A673 (cell line): ENCODE results near the gene MAPK4. TPM values are rescaled to one million over a fixed set of nuclear protein-coding genes. Genes with fewer than 3 reads are reported as not detected.

Experiments used
- BruUV-seq: library from RNA; stranded (reverse); fragments of 400-500 nt; replicated peaks from 2 replicates; lab custom pipeline; 2021; lab: Mats Ljungman, UMichigan
- CTCF ChIA-PET: fragments of 300-600 bp; sonication (Branson Sonifier 250); formaldehyde crosslinking; loops from one replicate; lab custom pipeline; 2022; ENCODE audit warnings: antibody characterized with exemption; lab: Charles Lee
- POLR2A ChIA-PET: fragments of 300-600 bp; sonication (Branson Sonifier 250); formaldehyde crosslinking; loops from one replicate; lab custom pipeline; 2022; ENCODE audit warnings: antibody characterized with exemption; ENCODE audit not compliant: low non-redundant PET; lab: Charles Lee
- DNase-seq: peaks from one replicate; pipeline ENCODE4 v3.0.0-alpha.2; 2015; ENCODE audit warnings: low spot score
- H3K27ac ChIP-seq: fragments of 200-600 bp; sonication (generic); 2 replicates; pipeline ENCODE4 v1.5.1; 2016; ENCODE audit warnings: mixed run types, low read depth, mild to moderate bottlenecking, mixed read lengths, antibody characterized with exemption, low read length; ENCODE audit not compliant: poor library complexity, severe bottlenecking
- H3K27me3 ChIP-seq: fragments of 200-600 bp; sonication (generic); replicated peaks from 2 replicates; pipeline ENCODE4 v1.6.1; 2017; ENCODE audit warnings: mixed run types, low read depth, mild to moderate bottlenecking, mixed read lengths, antibody characterized with exemption, low read length; ENCODE audit not compliant: insufficient read depth, poor library complexity
- H3K36me3 ChIP-seq: fragments of 200-600 bp; sonication (generic); 2 replicates; pipeline ENCODE4 v1.6.1; 2016; ENCODE audit warnings: mixed run types, mild to moderate bottlenecking, mixed read lengths, antibody characterized with exemption, low read length; ENCODE audit not compliant: insufficient read depth, poor library complexity, severe bottlenecking
- H3K4me1 ChIP-seq: fragments of 200-600 bp; sonication (generic); 2 replicates; pipeline ENCODE4 v1.6.1; 2017; ENCODE audit warnings: mixed run types, mild to moderate bottlenecking, mixed read lengths, antibody characterized with exemption, low read length; ENCODE audit not compliant: insufficient read depth, poor library complexity, severe bottlenecking
- H3K4me3 ChIP-seq: fragments of 200-600 bp; sonication (generic); 2 replicates; pipeline ENCODE4 v1.5.1; 2016; ENCODE audit warnings: low read depth, mixed run types, mild to moderate bottlenecking, mixed read lengths, low read length; ENCODE audit not compliant: poor library complexity, severe bottlenecking
- H3K9me3 ChIP-seq: fragments of 200-600 bp; sonication (generic); 2 replicates; pipeline ENCODE4 v1.6.1; 2016; ENCODE audit warnings: mixed run types, low read depth, mild to moderate bottlenecking, mixed read lengths, antibody characterized with exemption, low read length; ENCODE audit not compliant: poor library complexity, severe bottlenecking
- CTCF ChIP-seq: fragments of 300-800, 200-600 bp; sonication (generic); conservative IDR thresholded peaks from 2 replicates; pipeline ENCODE4 v1.5.1; 2017; ENCODE audit warnings: low read depth, mild to moderate bottlenecking, antibody characterized with exemption, low read length, moderate library complexity, mixed read lengths
- EZH2 ChIP-seq: fragments of 200-600 bp; sonication (generic); IDR thresholded peaks from 2 replicates; pipeline ENCODE4 v1.6.1; 2017; ENCODE audit warnings: borderline replicate concordance, low read depth, mild to moderate bottlenecking, mixed read lengths, antibody characterized with exemption, low read length; ENCODE audit not compliant: poor library complexity, severe bottlenecking
- intact Hi-C: fragments of 100-400 bp; cut with micrococcal nuclease; formaldehyde crosslinking; loops from one replicate; pipeline ENCODE4 v1.10.0; 2022; ENCODE audit not compliant: unreplicated experiment
- total RNA-seq: library from RNA; stranded (reverse); gene quantifications from 2 replicates; pipeline ENCODE4 v1.2.3, GENCODE V29; 2021

Gene MAPK4
- total RNA-seq, 1 experiment from 2014 or later = 0.62 TPM

- intact Hi-C loops = no loop called here
- TF ChIP-seq EZH2 (no peak), CTCF (no peak)
- Histone ChIP-seq H3K27me3 (no peaks in the 10 kb centered on the region), H3K4me1 (no peaks in the 10 kb centered on the region), H3K27ac (no peak overlapping the region), H3K9me3 (no peaks in the 10 kb centered on the region), H3K4me3 (no peak overlapping the region), H3K36me3 (no peaks in the 10 kb centered on the region)
- no peak for DNase-seq
- CTCF ChIA-PET = no interaction called here
- no TSS peak for BruUV-seq
- POLR2A ChIA-PET = no interaction called here
Measured at GRCh38 chr18:50678651-50679050, 118.8 kb downstream of the MAPK4 start.

- Histone ChIP-seq H3K4me3 (no peak overlapping the region), H3K27me3 (no peaks in the 10 kb centered on the region), H3K4me1 (no peaks in the 10 kb centered on the region), H3K27ac (no peak overlapping the region), H3K36me3 (no peaks in the 10 kb centered on the region), H3K9me3 (no peaks in the 10 kb centered on the region)
- BruUV-seq = no TSS peak
- CTCF ChIA-PET = no interaction called here
- DNase-seq = no peak
- no peak for TF ChIP-seq CTCF
- TF ChIP-seq EZH2 = no peak
- intact Hi-C loops = no loop called here
- POLR2A ChIA-PET = no interaction called here
Measured at GRCh38 chr18:50679056-50679455, 119.2 kb downstream of the MAPK4 start.

- Histone ChIP-seq H3K27me3 (no peaks in the 10 kb centered on the region), H3K9me3 (no peaks in the 10 kb centered on the region), H3K4me3 (no peak overlapping the region), H3K36me3 (no peaks in the 10 kb centered on the region), H3K4me1 (no peaks in the 10 kb centered on the region), H3K27ac (no peak overlapping the region)
- ChIA-PET POLR2A (no interaction called here), CTCF (no interaction called here)
- no peak for TF ChIP-seq EZH2
- TF ChIP-seq CTCF = no peak
- DNase-seq = no peak
- intact Hi-C loops = no loop called here
- no TSS peak for BruUV-seq
Measured at GRCh38 chr18:50679656-50680055, 119.8 kb downstream of the MAPK4 start.
